HUES48 (cell line): Measurements from ENCODE around the gene ZFPM1.

Source experiments
- H3K27ac ChIP-seq: one replicate; pipeline ENCODE4 v1.7.0; 2013; ENCODE audit warnings: low read depth, low read length, inconsistent platforms
- H3K27me3 ChIP-seq: 2 replicates; pipeline ENCODE4 v1.6.1; 2013; ENCODE audit warnings: mild to moderate bottlenecking, low read length; ENCODE audit not compliant: control insufficient read depth, insufficient read depth
- H3K36me3 ChIP-seq: 2 replicates; pipeline ENCODE4 v1.6.1; 2013; ENCODE audit warnings: low read length; ENCODE audit not compliant: control insufficient read depth, insufficient read depth
- H3K4me1 ChIP-seq: 2 replicates; pipeline ENCODE4 v1.6.1; 2013; ENCODE audit warnings: mild to moderate bottlenecking, low read length; ENCODE audit not compliant: control insufficient read depth, insufficient read depth
- H3K4me3 ChIP-seq: 2 replicates; pipeline ENCODE4 v1.5.1; 2013; ENCODE audit warnings: mild to moderate bottlenecking, low read depth, low read length
- H3K9ac ChIP-seq: 2 replicates; pipeline ENCODE4 v1.6.1; 2013; ENCODE audit warnings: mild to moderate bottlenecking, low read depth, low read length, moderate library complexity
- H3K9me3 ChIP-seq: 2 replicates; pipeline ENCODE4 v1.6.1; 2013; ENCODE audit warnings: low read length; ENCODE audit not compliant: control insufficient read depth, insufficient read depth

ZFPM1 gene

GRCh38 chr16:88505405-88506082 is 52.5 kb downstream of the ZFPM1 start:
- Histone ChIP-seq H3K27ac (no peak overlapping the region), H3K36me3 (no peaks in the 10 kb centered on the region)

DNA sequence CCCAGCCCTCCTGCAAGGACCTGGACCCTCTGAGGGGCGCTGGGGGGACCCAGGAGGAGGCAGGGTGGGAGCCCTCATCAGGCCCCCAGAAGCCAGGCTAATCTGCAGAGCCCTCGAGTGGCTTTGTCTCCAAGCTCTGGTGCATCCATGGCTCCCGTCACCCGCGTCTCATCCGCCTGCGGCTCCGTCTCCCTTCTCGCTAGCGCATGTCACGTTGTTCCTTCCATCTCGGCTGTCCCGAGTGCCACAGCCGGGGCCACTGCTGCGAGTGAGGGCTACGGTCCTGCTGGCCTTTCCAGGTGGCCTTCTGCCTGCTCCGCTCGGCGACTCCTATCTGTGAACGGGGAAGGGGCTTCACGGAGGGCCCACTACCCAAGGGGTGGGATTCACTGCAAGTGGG is 53.6 kb downstream of the ZFPM1 start:
- Histone ChIP-seq H3K36me3 (no peaks in the 10 kb centered on the region), H3K27ac (no peak overlapping the region), H3K9ac (no peak overlapping the region), H3K27me3 (no peaks in the 10 kb centered on the region), H3K4me1 (no peaks in the 10 kb centered on the region), H3K9me3 (no peaks in the 10 kb centered on the region), H3K4me3 (no peak overlapping the region)

More at GRCh38 chr16:88505405-88506082, 52.5 kb downstream of the ZFPM1 start:
- Histone ChIP-seq H3K27me3 (no peaks in the 10 kb centered on the region), H3K9ac (no peak overlapping the region), H3K4me1 (no peaks in the 10 kb centered on the region), H3K4me3 (no peak overlapping the region), H3K9me3 (no peaks in the 10 kb centered on the region)

DNA sequence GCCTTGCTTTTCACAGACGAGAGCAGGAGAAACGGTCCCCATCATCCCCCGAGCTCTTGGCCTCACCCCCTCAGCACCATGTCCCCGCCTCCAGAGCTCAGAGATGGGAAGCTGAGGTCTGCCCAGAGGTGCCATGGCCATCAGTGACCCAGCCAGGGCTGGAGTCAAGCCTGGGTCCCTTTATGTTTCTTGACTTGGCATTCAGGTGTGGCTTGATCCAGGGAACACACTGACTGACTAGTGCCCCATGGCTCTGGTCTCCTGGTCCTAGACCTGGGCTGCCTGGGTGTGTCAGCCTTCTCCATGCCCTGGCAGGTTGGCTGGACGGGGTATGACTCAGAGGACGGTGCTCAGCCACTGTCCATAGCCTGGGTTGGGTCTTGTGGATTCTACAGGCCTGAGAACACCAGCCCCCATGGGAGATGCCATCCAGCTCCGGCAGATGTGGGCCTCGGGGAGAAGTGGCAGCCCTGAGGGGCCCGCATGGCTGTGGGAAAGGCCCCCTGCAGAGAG is 54.2 kb downstream of the ZFPM1 start:
- Histone ChIP-seq H3K9ac (no peak overlapping the region), H3K4me1 (no peaks in the 10 kb centered on the region), H3K27ac (no peak overlapping the region), H3K9me3 (no peaks in the 10 kb centered on the region), H3K4me3 (no peak overlapping the region), H3K27me3 (no peaks in the 10 kb centered on the region), H3K36me3 (no peaks in the 10 kb centered on the region)

DNA sequence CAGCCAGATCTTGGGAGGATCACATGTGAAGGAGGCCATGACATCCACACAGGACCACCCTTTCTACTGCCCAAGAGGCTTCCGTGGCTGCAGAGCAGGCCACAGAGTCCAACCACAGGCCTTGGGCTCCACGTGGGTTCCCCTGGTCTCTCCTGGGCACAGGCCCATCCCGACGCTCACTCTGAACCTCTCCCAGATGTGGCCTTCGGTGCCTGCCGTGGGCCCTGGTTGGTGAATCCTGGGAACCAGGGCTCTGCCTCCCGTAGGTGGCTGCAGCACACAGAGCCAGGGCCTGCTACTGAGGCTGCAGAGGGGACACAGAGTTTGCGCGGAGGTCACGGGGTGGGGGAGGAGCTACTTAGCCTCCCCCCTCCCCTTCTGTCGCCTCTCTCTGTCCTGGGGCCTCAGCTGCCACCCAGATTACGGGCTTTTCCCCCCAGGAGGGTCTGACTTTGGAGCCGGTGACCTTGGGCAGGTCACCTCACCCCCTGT is 55.3 kb downstream of the ZFPM1 start:
- Histone ChIP-seq H3K9ac (no peak overlapping the region), H3K4me3 (no peak overlapping the region), H3K27ac (no peak overlapping the region), H3K27me3 (no peaks in the 10 kb centered on the region), H3K4me1 (no peaks in the 10 kb centered on the region), H3K9me3 (no peaks in the 10 kb centered on the region), H3K36me3 (no peaks in the 10 kb centered on the region)

- H3K27me3 ChIP-seq: no peaks in the 10 kb centered on the region
- no peaks in the 10 kb centered on the region for H3K9me3 ChIP-seq
- no peaks in the 10 kb centered on the region for H3K36me3 ChIP-seq
- H3K4me1 ChIP-seq: no peaks in the 10 kb centered on the region
- H3K4me3 ChIP-seq: no peak overlapping the region
- no peak overlapping the region for H3K9ac ChIP-seq
- H3K27ac ChIP-seq: no peak overlapping the region
Measured at GRCh38 chr16:88508868-88509748, 56.0 kb downstream of the ZFPM1 start.

DNA sequence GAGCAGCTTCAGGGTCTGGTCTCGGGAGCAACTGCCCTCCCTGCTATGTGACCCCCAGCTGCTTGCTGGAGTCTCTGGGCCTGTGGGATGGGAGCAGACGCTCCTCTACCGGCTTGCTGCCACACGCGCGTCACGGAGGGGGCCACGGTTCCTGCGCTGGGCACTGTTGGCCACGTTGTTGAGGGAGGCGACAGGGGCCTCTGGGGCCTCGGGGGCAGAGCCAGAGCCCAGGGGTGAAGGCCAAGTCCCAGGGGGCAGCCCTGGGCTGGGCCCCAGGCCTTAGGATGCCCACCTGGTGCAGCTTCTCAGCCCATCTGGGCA is 56.6 kb downstream of the ZFPM1 start:
- no peaks in the 10 kb centered on the region for H3K36me3 ChIP-seq
- H3K4me3 ChIP-seq: no peak overlapping the region
- no peaks in the 10 kb centered on the region for H3K4me1 ChIP-seq
- no peaks in the 10 kb centered on the region for H3K27me3 ChIP-seq
- H3K9ac ChIP-seq: no peak overlapping the region
- H3K9me3 ChIP-seq: no peaks in the 10 kb centered on the region
- H3K27ac ChIP-seq: no peak overlapping the region

- Histone ChIP-seq H3K9me3 (no peaks in the 10 kb centered on the region), H3K36me3 (no peaks in the 10 kb centered on the region), H3K4me1 (no peaks in the 10 kb centered on the region), H3K27ac (no peak overlapping the region), H3K27me3 (no peaks in the 10 kb centered on the region), H3K9ac (no peak overlapping the region), H3K4me3 (no peak overlapping the region)
Measured at GRCh38 chr16:88510091-88510994, 57.3 kb downstream of the ZFPM1 start.

DNA sequence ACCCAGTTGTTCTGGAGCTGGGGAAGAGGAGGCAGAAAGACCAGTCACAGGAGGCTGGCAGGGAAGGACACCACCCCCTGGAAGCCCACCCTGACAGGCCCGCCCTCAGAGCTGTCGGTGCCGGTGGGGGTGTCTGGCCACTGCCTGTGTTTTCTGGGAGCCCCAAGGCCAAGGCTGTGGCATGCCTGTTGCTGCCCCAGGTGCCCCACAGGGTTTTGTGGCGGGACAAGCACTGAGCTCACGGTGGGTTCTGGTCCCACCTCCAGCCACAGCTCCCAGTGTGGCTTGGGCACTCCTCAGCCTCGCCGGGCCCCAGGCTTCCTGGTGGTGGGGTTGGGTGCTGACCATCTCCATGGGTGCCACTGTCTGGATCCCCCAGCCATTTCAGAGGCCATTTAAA is 58.0 kb downstream of the ZFPM1 start:
- H3K9me3 ChIP-seq: no peaks in the 10 kb centered on the region
- H3K27ac ChIP-seq: no peak overlapping the region
- no peak overlapping the region for H3K9ac ChIP-seq
- H3K4me1 ChIP-seq: no peaks in the 10 kb centered on the region
- no peaks in the 10 kb centered on the region for H3K36me3 ChIP-seq
- H3K27me3 ChIP-seq: no peaks in the 10 kb centered on the region
- H3K4me3 ChIP-seq: no peak overlapping the region

DNA sequence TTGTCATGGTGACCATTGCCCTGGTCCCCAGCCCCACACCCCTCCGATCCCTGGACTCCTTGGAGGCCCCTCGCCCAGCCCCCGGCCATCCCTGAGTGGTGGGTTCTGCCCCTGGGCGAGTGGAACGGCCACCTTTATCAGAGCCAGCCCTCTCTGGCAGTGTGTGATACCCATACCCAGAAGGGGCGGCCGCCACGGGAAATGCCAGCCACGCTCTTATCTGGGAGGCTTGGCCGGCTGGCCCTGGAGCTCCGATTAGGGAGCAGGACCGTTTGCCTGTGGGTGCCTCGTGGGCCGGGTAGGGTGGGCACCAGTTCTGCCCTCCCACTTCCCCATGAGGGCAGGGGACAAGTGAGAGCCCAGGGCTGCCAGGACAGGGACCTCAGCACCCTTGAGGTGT is 58.8 kb downstream of the ZFPM1 start:
- Histone ChIP-seq H3K27me3 (no peaks in the 10 kb centered on the region), H3K27ac (no peak overlapping the region), H3K4me1 (no peaks in the 10 kb centered on the region), H3K9ac (no peak overlapping the region), H3K36me3 (no peaks in the 10 kb centered on the region), H3K4me3 (no peak overlapping the region), H3K9me3 (no peaks in the 10 kb centered on the region)

DNA sequence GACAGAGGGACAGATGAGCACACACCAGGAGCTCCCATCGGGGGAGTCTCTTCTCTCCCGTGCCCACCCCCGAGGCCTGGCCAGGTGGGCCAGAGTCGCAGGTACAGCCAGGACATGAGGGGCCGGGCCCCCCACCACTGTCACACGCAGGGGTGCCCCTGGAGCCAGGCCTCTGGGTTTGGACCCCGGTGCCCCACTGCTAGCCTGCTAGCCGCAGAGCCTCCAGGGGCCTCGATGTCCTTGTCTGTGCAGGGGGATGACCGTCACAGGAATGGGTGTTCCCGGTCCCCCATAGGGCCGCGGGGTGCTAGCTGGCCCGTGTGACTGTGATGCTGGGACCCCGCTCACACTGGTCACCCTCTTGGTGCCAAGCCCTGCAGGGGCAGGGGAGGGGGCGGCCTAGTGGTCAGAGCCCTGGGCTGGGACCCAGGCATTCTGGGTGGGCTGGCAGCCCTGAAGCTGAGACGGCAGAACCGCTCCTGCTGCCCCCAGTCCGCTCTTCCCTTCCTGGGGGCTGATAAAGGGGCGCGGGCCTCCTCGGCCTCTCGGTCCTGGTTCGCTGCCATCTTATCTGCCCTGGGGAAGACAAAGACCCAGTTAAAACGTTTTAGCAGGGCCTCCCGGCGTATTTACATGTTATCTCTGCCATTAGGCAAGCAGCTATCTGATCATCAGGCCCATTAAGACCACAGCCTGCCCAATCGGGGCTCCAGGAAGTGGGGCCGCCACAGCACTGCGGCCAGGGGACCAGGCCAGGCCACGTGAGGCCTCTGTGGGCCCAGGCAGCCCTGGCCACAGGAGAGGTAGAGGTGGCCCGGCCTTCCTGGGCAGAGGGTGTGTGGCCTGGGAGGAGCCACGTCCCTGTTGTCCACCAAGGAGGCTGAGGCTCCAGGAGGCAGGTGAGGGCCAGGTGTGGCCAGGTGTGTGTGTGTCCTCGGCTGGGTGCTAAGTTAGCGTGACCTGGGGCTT is 59.9 kb downstream of the ZFPM1 start:
- H3K4me3 ChIP-seq: no peak overlapping the region
- H3K4me1 ChIP-seq: no peaks in the 10 kb centered on the region
- H3K9me3 ChIP-seq: no peaks in the 10 kb centered on the region
- H3K27ac ChIP-seq: no peak overlapping the region
- H3K27me3 ChIP-seq: no peaks in the 10 kb centered on the region
- no peak overlapping the region for H3K9ac ChIP-seq
- H3K36me3 ChIP-seq: no peaks in the 10 kb centered on the region
